ENCODE results near the gene FUT1. TPM values are rescaled to one million over a fixed set of nuclear protein-coding genes. Genes with fewer than 3 reads are reported as not detected.

FUT1 gene
- total and polyA plus RNA-seq, 2 of the 8 experiments (the other 6 are each of a cell fraction or from before 2014, with no cell fraction given), result 7.4 to 12.9 TPM

DNA sequence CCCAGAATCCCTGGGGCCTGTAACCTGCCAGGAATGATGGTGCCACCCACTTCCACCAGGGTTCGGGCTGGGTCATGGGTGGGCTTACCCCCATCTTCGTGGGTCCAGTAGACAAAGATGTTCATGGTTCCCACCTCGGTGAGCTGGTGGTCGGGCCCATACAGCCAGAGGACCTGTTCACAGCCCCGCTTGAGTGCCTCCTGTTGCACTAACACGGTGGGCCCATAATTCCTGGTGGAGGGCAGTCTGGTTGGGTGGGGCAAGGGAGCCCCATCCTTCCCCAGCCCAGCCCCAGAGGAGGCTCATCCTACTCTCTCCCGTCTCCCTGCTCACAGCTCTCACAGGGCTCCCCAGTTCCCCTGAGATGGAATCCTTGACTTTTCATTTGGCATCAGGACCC lies 44.7 kb upstream of the FUT1 start (continued):
- TF ChIP-seq JUND (IDR thresholded peaks at IDR 0.05; ENCODE audit: low read length) (no peak), CEBPB (IDR thresholded peaks at IDR 0.05; ENCODE audit: low read depth, low read length) (no peak)

All from H1 (cell line).